Fibroblast of lung (primary cell): ENCODE measurements around the gene ZNF853. TPM values are rescaled to one million over a fixed set of nuclear protein-coding genes. Genes with fewer than 3 reads are reported as not detected.

Experiments used
- DNase-seq, 2 donors: peaks; one replicate each; pipeline versions ENCODE4 v3.0.0 to v3.0.0-alpha.2; 2010; ENCODE audit warnings: low read depth in 2 of 2
- H2AFZ ChIP-seq: 2 replicates; pipeline ENCODE4 v1.5.1; 2012; ENCODE audit warnings: low read length, control low read depth, inconsistent platforms
- H3K27ac ChIP-seq: 2 replicates; pipeline ENCODE4 v1.5.1; 2011; ENCODE audit warnings: low read length, control low read depth; ENCODE audit not compliant: insufficient read depth
- H3K27me3 ChIP-seq: 2 replicates; pipeline ENCODE4 v1.5.1; 2011; ENCODE audit warnings: mild to moderate bottlenecking, low read length; ENCODE audit not compliant: control insufficient read depth, insufficient read depth
- H3K36me3 ChIP-seq: 2 replicates; pipeline ENCODE4 v1.5.1; 2011; ENCODE audit warnings: low read length; ENCODE audit not compliant: control insufficient read depth, insufficient read depth
- H3K4me1 ChIP-seq: 2 replicates; pipeline ENCODE4 v1.5.1; 2011; ENCODE audit warnings: low read length; ENCODE audit not compliant: control insufficient read depth, insufficient read depth; ENCODE audit errors: extremely low read depth
- H3K4me2 ChIP-seq: 2 replicates; pipeline ENCODE4 v1.5.1; 2011; ENCODE audit warnings: low read length, control low read depth; ENCODE audit not compliant: insufficient read depth; ENCODE audit errors: extremely low read depth
- H3K4me3 ChIP-seq, 4 experiments: fragments of 200-600 bp in 1 of 4; sonication (generic) in 1 of 4; replicated peaks in 1 of 4; 2 replicates each; pipeline ENCODE4 v1.5.1; 2011 to 2016; ENCODE audit warnings: low read length in 4 of 4, low read depth in 3 of 4, mild to moderate bottlenecking in 3 of 4, control low read depth in 2 of 4, inconsistent platforms in 1 of 4, mixed read lengths in 1 of 4; ENCODE audit not compliant: insufficient read depth in 1 of 4; ENCODE audit errors: control extremely low read depth in 1 of 4
- H3K79me2 ChIP-seq: 2 replicates; pipeline ENCODE4 v1.5.1; 2012; ENCODE audit warnings: mild to moderate bottlenecking, low read length, inconsistent platforms; ENCODE audit not compliant: control insufficient read depth, insufficient read depth
- H3K9ac ChIP-seq: 2 replicates; pipeline ENCODE4 v1.5.1; 2011; ENCODE audit warnings: mild to moderate bottlenecking, low read length, control low read depth; ENCODE audit not compliant: insufficient read depth
- H3K9me3 ChIP-seq: 2 replicates; pipeline ENCODE4 v1.5.1; 2012; ENCODE audit warnings: low read depth, low read length; ENCODE audit not compliant: control insufficient read depth, insufficient read depth
- H4K20me1 ChIP-seq: 2 replicates; pipeline ENCODE4 v1.5.1; 2011; ENCODE audit warnings: low read length; ENCODE audit not compliant: control insufficient read depth, insufficient read depth; ENCODE audit errors: extremely low read depth
- EZH2 ChIP-seq: IDR thresholded peaks from 2 replicates; pipeline ENCODE4 v1.5.1; 2012; ENCODE audit warnings: low read length, control low read depth, mild to moderate bottlenecking; ENCODE audit errors: missing control alignments
- polyA plus RNA-seq, 2 donors: library from polyadenylated mRNA; depleted of rRNA in 1 of 2; stranded (reverse) in 1 of 2; unstranded in 1 of 2; fragments of >200 nt; gene quantifications; 2 replicates each; pipeline ENCODE4 v1.2.1, GENCODE V29; 2011 to 2012; ENCODE audit warnings: missing spikeins in 1 of 2
- total RNA-seq: library from RNA; depleted of rRNA; stranded (reverse); fragments of >200 nt; gene quantifications from 2 replicates; pipeline ENCODE4 v1.2.1, GENCODE V29; 2014
- TF ChIP-seq, protein P1 (sequence below), 2 donors: IDR thresholded peaks in 1 of 2; conservative IDR thresholded peaks in 1 of 2; 1 replicate in 1 of 2; 2 replicates in 1 of 2; pipeline ENCODE4 v1.5.1; 2011 to 2012; ENCODE audit warnings: low read length in 2 of 2, control low read depth in 1 of 2, inconsistent platforms in 1 of 2, low read depth in 1 of 2, mild to moderate bottlenecking in 1 of 2

ZNF853 gene
- total and polyA plus RNA-seq, 2 donors (not counting 1 experiment from before 2014, with no cell fraction given): 0.05 to 0.66 TPM

DNA sequence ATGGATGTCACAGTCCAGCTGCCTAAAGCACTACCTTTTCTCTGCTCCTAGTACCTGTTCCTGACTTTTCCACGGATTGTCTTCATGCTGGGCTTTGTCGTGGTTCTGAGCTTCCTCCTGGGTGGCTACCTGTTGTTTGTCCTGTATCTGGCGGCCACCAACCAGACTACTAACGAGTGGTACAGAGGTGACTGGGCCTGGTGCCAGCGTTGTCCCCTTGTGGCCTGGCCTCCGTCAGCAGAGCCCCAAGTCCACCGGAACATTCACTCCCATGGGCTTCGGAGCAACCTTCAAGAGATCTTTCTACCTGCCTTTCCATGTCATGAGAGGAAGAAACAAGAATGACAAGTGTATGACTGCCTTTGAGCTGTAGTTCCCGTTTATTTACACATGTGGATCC lies 26.8 kb upstream of the ZNF853 start:
- Histone ChIP-seq H4K20me1 (no peaks in the 10 kb centered on the region), H3K27ac (no peak overlapping the region), H3K9ac (no peak overlapping the region), H3K27me3 (no peaks in the 10 kb centered on the region), H3K36me3 (peaks cover 6% of the 10 kb centered on the region), H3K4me2 (no peak overlapping the region), H2AFZ (no peak overlapping the region), H3K79me2 (peaks cover 10% of the 10 kb centered on the region), H3K9me3 (no peaks in the 10 kb centered on the region), H3K4me1 (no peaks in the 10 kb centered on the region), H3K4me3 (no peak overlapping the region)
- TF ChIP-seq, protein P1, sequence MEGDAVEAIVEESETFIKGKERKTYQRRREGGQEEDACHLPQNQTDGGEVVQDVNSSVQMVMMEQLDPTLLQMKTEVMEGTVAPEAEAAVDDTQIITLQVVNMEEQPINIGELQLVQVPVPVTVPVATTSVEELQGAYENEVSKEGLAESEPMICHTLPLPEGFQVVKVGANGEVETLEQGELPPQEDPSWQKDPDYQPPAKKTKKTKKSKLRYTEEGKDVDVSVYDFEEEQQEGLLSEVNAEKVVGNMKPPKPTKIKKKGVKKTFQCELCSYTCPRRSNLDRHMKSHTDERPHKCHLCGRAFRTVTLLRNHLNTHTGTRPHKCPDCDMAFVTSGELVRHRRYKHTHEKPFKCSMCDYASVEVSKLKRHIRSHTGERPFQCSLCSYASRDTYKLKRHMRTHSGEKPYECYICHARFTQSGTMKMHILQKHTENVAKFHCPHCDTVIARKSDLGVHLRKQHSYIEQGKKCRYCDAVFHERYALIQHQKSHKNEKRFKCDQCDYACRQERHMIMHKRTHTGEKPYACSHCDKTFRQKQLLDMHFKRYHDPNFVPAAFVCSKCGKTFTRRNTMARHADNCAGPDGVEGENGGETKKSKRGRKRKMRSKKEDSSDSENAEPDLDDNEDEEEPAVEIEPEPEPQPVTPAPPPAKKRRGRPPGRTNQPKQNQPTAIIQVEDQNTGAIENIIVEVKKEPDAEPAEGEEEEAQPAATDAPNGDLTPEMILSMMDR (conservative IDR thresholded peaks at IDR 0.05 in 1 of 2, IDR thresholded peaks at IDR 0.05 in 1 of 2; ENCODE audit: low read depth in 1 of 2, low read length in 2 of 2): no peak
- TF ChIP-seq EZH2: no peak
- DNase-seq: no peak

DNA sequence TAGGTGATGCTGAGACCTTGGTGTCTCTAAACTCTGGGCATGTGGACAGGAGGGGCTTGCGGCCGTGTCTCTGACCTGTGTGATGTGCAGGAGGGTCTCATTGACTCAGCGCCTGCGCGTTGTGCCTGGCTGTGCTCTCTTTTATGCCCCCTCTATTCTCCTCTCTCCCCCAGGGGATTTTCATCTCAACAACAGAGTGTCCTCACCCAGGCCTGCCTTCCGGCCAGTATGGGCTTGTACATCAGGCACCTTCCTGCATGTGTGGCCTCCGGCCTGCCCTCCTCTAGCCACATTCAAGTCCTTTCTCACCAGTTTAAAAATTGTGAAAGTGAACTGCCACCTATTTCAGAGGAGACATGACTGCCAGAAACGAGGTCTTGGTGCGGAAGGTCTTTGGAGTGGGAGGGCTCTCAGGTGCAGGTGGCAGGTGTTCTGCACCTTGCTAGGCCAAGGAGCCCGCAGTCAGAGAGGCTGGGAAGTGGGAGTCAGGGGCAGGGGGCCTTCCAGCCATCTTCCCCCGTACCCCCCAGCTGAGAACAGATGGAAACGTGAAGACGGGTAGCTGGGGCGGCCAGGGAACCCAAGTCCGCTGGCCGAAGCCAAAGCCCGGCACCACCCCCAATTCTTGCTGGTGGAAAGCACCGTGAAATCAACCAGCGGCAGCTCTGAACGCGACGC lies 26.1 kb upstream of the ZNF853 start:
- Histone ChIP-seq H3K27me3 (no peaks in the 10 kb centered on the region), H3K79me2 (peaks cover 10% of the 10 kb centered on the region), H3K27ac (no peak overlapping the region), H3K4me2 (peak overlapping the region; percentile 69), H2AFZ (no peak overlapping the region), H4K20me1 (no peaks in the 10 kb centered on the region), H3K9me3 (no peaks in the 10 kb centered on the region), H3K4me3 (peak overlapping the region in 1 of 4 experiments; percentile 44), H3K36me3 (peaks cover 6% of the 10 kb centered on the region), H3K4me1 (no peaks in the 10 kb centered on the region), H3K9ac (no peak overlapping the region)
- DNase-seq: no peak
- no peak for TF ChIP-seq EZH2
- TF ChIP-seq, protein P1 (conservative IDR thresholded peaks at IDR 0.05 in 1 of 2, IDR thresholded peaks at IDR 0.05 in 1 of 2; ENCODE audit: low read depth in 1 of 2, low read length in 2 of 2): no peak

DNA sequence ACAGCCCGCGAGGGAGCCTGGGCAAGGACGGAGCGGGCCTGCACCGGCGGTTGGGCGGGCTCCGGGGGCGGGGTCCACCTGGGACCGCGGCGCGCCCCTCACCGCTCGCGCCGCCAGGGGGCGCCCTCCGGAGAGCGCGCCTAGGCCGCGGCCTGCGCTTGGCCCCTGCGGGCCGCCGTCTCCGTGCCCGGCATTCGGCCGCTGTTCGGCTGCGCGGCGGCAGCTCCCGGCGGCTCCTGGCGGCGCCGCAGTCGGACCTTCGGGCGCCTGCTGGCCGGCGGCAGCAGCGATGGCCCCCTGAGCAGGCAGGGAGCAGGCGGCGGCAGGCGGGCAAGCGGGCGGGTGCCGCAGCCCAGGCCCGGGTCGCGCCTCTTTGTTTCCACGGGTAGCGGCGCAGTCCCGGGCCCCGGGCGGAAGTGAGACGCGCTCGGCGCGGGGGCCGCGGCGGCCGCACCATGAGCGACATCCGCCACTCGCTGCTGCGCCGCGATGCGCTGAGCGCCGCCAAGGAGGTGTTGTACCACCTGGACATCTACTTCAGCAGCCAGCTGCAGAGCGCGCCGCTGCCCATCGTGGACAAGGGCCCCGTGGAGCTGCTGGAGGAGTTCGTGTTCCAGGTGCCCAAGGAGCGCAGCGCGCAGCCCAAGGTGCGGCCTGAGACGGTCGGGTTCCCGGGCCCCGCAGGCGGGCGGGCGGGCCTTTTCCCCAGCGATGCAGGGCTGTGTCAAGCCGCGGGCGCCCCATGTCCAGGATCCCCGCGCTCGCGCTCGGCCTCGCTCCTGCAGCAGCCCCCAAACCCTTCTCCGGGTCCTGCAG lies 25.4 kb upstream of the ZNF853 start, which contains the start of gene INTS15:
INTS15 (plus strand) TSS at position 193 of the 816 bp plus-strand sequence; CDS start at position 456, 263 bp downstream.
- peak within 1 kb of the TSS; percentile 73 to 93 (median 88) for H3K4me3 ChIP-seq
- H3K36me3 ChIP-seq: peaks cover 6% of the 10 kb centered on the region
- no peaks in the 10 kb centered on the region for H4K20me1 ChIP-seq
- TF ChIP-seq, protein P1 (conservative IDR thresholded peaks at IDR 0.05 in 1 of 2, IDR thresholded peaks at IDR 0.05 in 1 of 2; ENCODE audit: low read depth in 1 of 2, low read length in 2 of 2): peak; percentile 29 to 39
- no peak for TF ChIP-seq EZH2
- H3K27me3 ChIP-seq: no peaks in the 10 kb centered on the region
- peaks cover 10% of the 10 kb centered on the region for H3K79me2 ChIP-seq
- H3K9me3 ChIP-seq: no peaks in the 10 kb centered on the region
- peak within 1 kb of the TSS; percentile 77 for H3K9ac ChIP-seq
- peak; percentile 77 to 82 for DNase-seq
- H3K4me1 ChIP-seq: no peaks in the 10 kb centered on the region
- peak within 1 kb of the TSS; percentile 61 for H3K27ac ChIP-seq
- peak within 1 kb of the TSS; percentile 72 for H3K4me2 ChIP-seq
- peak within 1 kb of the TSS; percentile 97 for H2AFZ ChIP-seq
